AG09319 (cell line): Measurements from ENCODE around the gene PTPN22.

Experiments used
- DNase-seq: peaks from one replicate; pipeline ENCODE4 v3.0.0-alpha.2; 2010; ENCODE audit warnings: low read depth; ENCODE audit errors: extremely low read depth
- CTCF ChIP-seq: IDR thresholded peaks from 2 replicates; pipeline ENCODE4 v1.5.1; 2011; ENCODE audit warnings: low read depth, mild to moderate bottlenecking, inconsistent platforms, low read length, moderate library complexity

Gene PTPN22

DNA sequence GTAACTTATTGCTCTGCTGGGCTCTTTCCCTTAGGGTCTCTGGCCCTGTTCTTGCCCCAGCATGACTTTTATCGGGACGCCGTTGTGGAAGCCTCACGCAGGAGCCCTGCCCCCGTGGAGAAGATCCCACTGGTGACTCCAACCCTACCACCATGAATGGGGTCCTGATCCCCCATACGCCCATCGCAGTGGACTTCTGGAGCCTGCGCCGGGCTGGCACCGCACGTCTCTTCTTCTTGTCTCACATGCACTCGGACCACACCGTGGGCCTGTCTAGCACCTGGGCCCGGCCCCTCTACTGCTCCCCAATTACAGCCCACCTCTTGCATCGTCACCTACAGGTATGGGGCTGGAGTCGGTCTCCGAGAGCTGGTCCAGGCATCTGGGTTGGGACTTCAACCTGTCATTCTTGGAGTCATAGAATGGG, 33.9 kb upstream of the PTPN22 start:
- no peak for DNase-seq
- no peak for TF ChIP-seq CTCF

DNA sequence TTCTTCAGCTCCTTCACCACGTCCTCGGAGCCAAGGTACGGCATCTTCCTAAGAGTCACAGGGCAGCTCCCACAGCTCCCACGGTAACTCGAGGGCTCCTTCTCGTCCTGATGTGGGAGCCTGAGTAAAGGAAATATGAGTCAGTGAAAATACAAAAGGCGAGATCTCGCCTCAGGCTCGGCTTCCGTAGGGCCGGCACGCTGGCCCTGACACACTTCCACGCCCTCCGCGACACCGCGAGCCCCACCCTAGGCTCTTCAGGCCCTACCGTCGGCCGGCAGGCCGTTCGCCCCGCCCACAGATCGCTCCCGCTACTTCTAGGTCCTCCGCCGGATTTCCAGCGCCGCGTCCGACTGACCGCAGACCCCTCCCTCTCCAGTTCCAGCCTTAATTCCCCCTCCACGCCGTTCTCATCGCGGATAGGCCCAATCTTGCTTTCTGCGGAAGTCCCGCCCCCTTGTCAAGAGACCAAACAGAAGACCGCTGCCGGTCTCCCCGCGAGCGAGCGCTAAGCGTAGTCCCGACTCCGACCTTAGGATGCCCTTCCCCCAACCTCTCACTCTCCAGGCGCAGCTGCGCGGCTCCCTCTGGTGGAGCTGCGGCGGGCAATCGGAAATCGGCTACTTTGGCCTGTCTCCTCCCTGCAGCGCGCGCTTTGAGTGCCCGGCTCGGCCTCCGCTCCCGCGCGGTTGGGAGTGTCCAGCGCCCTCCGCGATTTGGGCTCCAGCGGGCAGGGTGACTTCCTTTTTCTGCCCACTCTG, 33.3 kb upstream of the PTPN22 start, which contains the start of the genes AP4B1 and DCLRE1B:
Gene AP4B1 (minus strand): TSS at position 126 of the 761 bp plus-strand sequence. CDS start 82 bp downstream, at position 44.
Gene DCLRE1B (plus strand): TSS at position 653 of the 761 bp plus-strand sequence. CDS start 261 bp downstream, outside the sequence.
- TF ChIP-seq CTCF, result peak; percentile 82

DNA sequence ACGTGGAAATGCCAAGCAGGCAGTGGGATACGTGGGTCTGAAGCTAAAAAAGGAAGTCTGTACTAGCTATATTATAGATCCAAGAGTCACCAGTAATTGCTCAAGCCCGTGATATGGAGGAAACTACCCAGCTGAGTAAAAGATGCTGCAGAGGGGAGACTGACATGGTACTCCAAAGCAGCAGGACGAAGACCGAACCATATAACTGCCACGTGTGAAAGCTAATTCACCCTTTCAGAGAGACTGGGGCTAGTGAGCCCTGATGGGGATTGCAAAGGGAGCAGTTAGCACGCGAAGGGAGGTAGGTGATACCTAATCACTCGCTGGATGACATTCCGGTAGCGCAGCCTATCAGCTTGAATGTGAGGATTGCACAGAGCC, 32.8 kb upstream of the PTPN22 start:
- no peak for DNase-seq
- TF ChIP-seq CTCF, result no peak

More for the DNA sequence above, 33.3 kb upstream of the PTPN22 start, which contains the start of the genes AP4B1 and DCLRE1B:
- peak; percentile 100 for DNase-seq

- TF ChIP-seq CTCF, result no peak
- no peak for DNase-seq
Measured at GRCh38 chr1:113903501-113904292, 32.2 kb upstream of the PTPN22 start.

- no peak for TF ChIP-seq CTCF
- no peak for DNase-seq
Measured at GRCh38 chr1:113901191-113901590, 29.7 kb upstream of the PTPN22 start.

- TF ChIP-seq CTCF, result no peak
- DNase-seq, result no peak
Measured at GRCh38 chr1:113899111-113899510, 27.6 kb upstream of the PTPN22 start.
